Measurements from ENCODE around the gene LYZL4. TPM values are rescaled to one million over a fixed set of nuclear protein-coding genes. Genes with fewer than 3 reads are reported as not detected.

The LYZL4 gene
- total RNA-seq, 1 donor from 2014 or later, result not detected

GRCh38 chr3:42381551-42382082 lies 28.8 kb downstream of the LYZL4 start:
- no peak for DNase-seq (ENCODE audit: low read depth, low spot score)
- Mint-ChIP-seq H3K4me3 (no peak overlapping the region), H3K27ac (ENCODE audit: unreplicated experiment) (no peak overlapping the region), H3K9me3 (no peaks in the 10 kb centered on the region), H3K36me3 (ENCODE audit: low read depth) (no peaks in the 10 kb centered on the region), H3K4me1 (no peaks in the 10 kb centered on the region), H3K27me3 (ENCODE audit: low read depth) (peaks cover 11% of the 10 kb centered on the region)
- no peak for TF ChIP-seq CTCF (conservative IDR thresholded peaks at IDR 0.05)

GRCh38 chr3:42377681-42378080 lies 32.7 kb downstream of the LYZL4 start:
- Mint-ChIP-seq H3K9me3 (no peaks in the 10 kb centered on the region), H3K4me1 (no peaks in the 10 kb centered on the region), H3K4me3 (no peak overlapping the region), H3K27me3 (ENCODE audit: low read depth) (peaks cover 10% of the 10 kb centered on the region), H3K27ac (ENCODE audit: unreplicated experiment) (no peak overlapping the region), H3K36me3 (ENCODE audit: low read depth) (no peaks in the 10 kb centered on the region)
- no peak for DNase-seq (ENCODE audit: low read depth, low spot score)
- TF ChIP-seq CTCF (conservative IDR thresholded peaks at IDR 0.05), result no peak

- DNase-seq (ENCODE audit: low read depth, low spot score), result no peak
- H3K4me1 Mint-ChIP-seq, result no peaks in the 10 kb centered on the region
- H3K27me3 Mint-ChIP-seq (ENCODE audit: low read depth), result peaks cover 14% of the 10 kb centered on the region
- H3K27ac Mint-ChIP-seq (ENCODE audit: unreplicated experiment), result no peak overlapping the region
- no peak for TF ChIP-seq CTCF (conservative IDR thresholded peaks at IDR 0.05)
- H3K9me3 Mint-ChIP-seq, result no peaks in the 10 kb centered on the region
- no peaks in the 10 kb centered on the region for H3K36me3 Mint-ChIP-seq (ENCODE audit: low read depth)
- H3K4me3 Mint-ChIP-seq, result no peak overlapping the region
Observed at GRCh38 chr3:42376344-42376798, 34.0 kb downstream of the LYZL4 start.

- H3K9me3 Mint-ChIP-seq, result no peaks in the 10 kb centered on the region
- H3K27me3 Mint-ChIP-seq (ENCODE audit: low read depth), result peaks cover 23% of the 10 kb centered on the region
- TF ChIP-seq CTCF (conservative IDR thresholded peaks at IDR 0.05), result no peak
- H3K36me3 Mint-ChIP-seq (ENCODE audit: low read depth), result no peaks in the 10 kb centered on the region
- no peak for DNase-seq (ENCODE audit: low read depth, low spot score)
- no peak overlapping the region for H3K27ac Mint-ChIP-seq (ENCODE audit: unreplicated experiment)
- H3K4me1 Mint-ChIP-seq, result no peaks in the 10 kb centered on the region
- H3K4me3 Mint-ChIP-seq, result no peak overlapping the region
Observed at GRCh38 chr3:42375121-42375800, 35.1 kb downstream of the LYZL4 start.

DNA sequence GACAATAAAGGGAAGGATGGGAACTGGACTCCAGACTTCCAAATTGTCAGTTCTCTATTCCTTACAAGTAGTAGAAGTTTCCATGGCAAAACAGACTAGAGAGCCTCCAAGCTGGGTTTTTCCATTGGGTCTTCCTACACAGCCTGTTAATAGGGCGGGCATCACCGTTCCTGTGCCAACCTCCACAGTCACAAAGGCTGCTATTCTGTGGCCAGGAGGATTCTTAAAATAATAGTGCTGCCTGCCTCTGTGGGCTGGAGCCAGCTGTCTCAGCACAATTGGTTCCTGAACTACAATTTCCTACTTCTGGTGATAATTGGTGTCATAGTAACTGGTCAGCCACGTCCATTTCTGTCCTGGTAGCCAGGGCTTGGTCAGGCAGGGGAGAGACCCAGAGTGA lies 38.6 kb downstream of the LYZL4 start:
- no peak for TF ChIP-seq CTCF (conservative IDR thresholded peaks at IDR 0.05)
- peaks cover 8% of the 10 kb centered on the region for H3K4me1 Mint-ChIP-seq
- H3K27me3 Mint-ChIP-seq (ENCODE audit: low read depth), result peaks cover 24% of the 10 kb centered on the region
- H3K27ac Mint-ChIP-seq (ENCODE audit: unreplicated experiment), result no peak overlapping the region
- H3K36me3 Mint-ChIP-seq (ENCODE audit: low read depth), result no peaks in the 10 kb centered on the region
- no peak for DNase-seq (ENCODE audit: low read depth, low spot score)
- H3K9me3 Mint-ChIP-seq, result no peaks in the 10 kb centered on the region
- H3K4me3 Mint-ChIP-seq, result no peak overlapping the region
